ENCODE results near the gene ABCC10. TPM values are rescaled to one million over a fixed set of nuclear protein-coding genes. Genes with fewer than 3 reads are reported as not detected.
"Not testable (repeated sequence)": the region's sequence is repeated elsewhere in the genome, so short reads cannot be mapped to it uniquely, and the experiment has no call there.

Gene ABCC10
- total RNA-seq, 1 experiment from 2014 or later = 18.8 TPM

DNA sequence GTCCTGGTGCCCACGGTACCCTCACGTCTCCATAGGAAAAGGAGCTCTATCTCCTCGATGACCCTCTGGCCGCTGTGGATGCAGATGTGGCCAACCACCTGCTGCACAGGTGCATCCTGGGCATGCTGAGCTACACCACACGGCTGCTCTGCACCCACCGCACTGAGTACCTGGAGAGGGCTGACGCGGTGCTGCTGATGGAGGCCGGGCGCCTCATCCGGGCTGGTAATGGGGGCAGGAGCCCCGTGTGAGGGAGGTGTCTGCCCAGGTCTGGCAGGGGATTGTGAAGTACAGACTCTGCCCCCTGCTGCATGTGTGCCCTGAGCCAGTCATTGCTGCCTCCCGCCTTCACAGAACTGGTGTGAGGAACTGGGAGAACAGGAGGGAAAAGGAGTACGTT is 15.6 kb downstream of the ABCC10 start:
- no peak for DNase-seq (ENCODE audit: low spot score)

GRCh38 chr6:43444036-43444435 is 16.7 kb downstream of the ABCC10 start:
- DNase-seq (ENCODE audit: low spot score) = no peak

GRCh38 chr6:43444582-43444981 is 17.2 kb downstream of the ABCC10 start:
- no peak for DNase-seq (ENCODE audit: low spot score)

DNA sequence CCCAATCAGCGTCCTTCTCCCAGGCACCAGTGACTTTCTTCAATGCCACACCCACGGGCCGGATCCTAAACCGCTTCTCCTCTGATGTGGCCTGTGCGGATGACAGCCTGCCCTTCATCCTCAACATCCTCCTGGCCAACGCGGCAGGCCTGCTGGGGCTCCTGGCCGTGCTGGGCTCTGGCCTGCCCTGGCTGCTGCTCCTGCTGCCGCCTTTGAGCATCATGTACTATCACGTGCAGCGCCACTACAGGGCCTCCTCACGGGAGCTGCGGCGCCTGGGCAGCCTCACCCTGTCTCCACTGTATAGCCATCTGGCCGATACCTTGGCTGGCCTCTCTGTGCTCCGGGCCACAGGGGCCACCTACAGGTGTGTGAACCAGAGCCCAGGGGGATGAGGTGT is 18.2 kb downstream of the ABCC10 start:
- no peak for DNase-seq (ENCODE audit: low spot score)

DNA sequence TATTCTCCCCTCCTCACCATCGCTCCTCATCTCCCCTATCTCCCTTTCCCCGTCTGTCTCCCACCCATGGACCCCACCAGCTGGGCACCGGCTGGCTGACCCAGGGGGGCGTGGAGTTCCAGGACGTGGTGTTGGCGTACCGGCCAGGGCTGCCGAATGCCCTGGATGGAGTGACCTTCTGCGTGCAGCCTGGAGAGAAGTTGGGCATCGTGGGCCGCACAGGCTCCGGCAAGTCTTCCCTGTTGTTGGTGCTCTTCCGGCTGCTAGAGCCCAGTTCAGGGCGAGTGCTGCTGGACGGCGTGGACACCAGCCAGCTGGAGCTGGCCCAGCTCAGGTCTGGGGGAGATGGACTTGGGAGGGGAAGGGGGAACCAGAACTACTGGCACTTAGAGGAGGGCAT is 20.3 kb downstream of the ABCC10 start:
- no peak for DNase-seq (ENCODE audit: low spot score)

GRCh38 chr6:43448916-43449315 is 21.6 kb downstream of the ABCC10 start:
- no peak for DNase-seq (ENCODE audit: low spot score)

- DNase-seq (ENCODE audit: low spot score) = no peak
Measured at GRCh38 chr6:43450699-43451131, 23.4 kb downstream of the ABCC10 start.

GRCh38 chr6:43451348-43451747 is 24.0 kb downstream of the ABCC10 start:
- no peak for DNase-seq (ENCODE audit: low spot score)

DNA sequence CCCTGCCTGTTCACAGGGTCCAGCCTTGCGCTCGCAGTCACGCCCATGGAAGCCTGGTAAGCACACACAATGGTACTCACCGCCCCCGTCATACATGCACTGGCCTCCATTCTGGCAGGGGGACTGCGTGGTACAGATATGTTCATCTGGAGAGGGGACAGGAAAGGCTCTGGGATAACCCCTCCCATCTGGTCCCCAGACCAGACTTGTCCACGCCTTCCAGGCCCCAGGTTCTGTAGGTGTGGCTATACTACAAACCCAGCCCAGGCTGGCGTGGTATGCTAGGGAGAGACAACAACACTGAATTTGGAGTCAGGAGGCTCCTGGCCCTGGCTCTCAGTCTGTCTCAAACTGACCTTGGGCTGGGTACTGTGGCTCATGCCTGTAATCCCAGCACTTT is 24.6 kb downstream of the ABCC10 start:
- no peak for DNase-seq (ENCODE audit: low spot score)

- no peak for DNase-seq (ENCODE audit: low spot score)
Measured at GRCh38 chr6:43452896-43453295, 25.6 kb downstream of the ABCC10 start.

GRCh38 chr6:43453831-43454230 is 26.5 kb downstream of the ABCC10 start:
- DNase-seq (ENCODE audit: low spot score) = no peak

- peak; percentile 74 for DNase-seq (ENCODE audit: low spot score)
Measured at GRCh38 chr6:43454290-43454695, 27.0 kb downstream of the ABCC10 start.

DNA sequence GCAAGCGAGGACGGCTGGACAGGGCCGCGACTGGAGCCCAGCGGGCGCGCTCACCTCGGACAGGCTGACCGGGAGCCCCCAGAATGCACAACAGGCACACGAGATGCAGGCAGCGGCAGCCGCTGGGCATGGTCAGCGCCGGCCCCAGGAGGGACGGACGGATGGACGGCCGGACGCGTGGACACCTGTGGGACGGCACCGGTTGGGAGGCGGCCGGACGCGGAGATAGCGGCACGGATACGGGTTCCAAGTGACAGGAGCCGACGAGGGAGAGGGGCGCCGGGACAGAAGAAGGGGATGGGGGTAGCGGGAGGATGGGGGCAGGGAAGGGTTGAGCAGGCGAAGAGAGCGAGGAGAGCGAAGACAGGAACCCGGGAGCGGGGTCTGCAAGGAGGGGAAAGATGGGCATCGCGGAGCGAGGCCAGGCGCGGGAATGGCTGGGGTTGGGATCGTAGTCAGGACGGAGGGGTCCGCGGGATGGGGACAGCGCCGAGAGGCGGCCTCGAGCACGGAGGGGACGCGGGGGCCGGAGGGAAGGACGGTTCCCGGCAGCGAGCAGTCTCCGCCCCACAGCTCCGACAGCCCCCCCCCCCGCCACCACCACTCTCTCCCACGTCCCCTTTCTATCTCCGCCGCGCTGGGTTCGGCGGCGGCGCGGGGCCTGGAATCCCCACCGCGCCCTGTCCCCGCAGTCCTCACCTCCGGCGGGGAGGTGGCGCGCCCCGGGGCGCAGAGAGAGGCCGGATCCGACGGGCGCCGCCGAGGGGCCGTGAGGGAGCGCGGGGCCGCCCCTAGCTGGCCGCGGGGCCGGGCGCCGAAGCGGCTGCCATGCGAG is 27.6 kb downstream of the ABCC10 start:
- DNase-seq (ENCODE audit: low spot score) = no peak

DNA sequence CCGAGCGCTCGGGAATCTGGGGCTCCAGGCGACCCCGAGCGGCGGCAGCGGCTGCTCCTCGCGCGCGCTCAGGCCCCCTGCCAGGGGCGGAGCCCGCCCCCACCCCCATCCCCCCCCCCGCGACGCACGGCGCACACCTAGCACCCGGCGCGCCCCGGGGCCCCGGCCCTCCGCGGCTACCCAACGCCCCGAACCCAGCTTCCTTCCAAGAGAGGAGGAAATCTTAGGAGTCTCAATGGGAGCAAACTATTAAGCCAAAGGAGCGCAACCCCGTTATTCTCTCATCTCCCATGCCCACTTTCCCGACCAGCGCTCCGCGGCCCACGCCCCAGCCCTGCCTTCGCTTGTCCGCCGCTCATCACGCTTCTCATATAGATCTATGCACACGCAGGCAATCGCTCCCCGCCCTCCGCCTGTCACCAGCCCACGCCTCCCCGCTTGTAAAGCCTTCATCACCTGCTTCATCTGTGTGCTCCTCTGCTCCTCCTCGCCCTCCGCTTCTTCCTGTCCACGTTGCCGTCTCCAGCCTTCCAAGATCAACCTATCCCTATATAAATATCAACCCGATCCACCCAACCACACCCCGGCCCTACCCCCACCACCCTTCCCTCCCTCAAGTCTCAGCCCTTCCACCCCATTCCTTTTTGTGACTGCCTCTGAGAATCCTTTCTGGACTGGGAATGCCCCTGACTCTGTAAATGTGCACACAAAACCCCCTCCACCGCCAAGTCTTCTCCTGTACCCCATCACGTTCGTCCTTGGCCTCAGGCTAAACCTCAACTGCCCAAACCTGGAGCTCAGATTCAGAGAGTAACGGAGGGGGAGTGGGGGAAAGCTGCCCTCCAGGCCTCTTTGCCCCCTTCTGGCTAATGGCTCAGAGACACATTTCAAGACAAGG is 28.4 kb downstream of the ABCC10 start, which contains the start of gene DLK2:
Gene DLK2, minus strand, starts transcription at position 18 of the 898 bp plus-strand sequence. CDS start 723 bp downstream, outside the sequence.
- peak; percentile 10 for DNase-seq (ENCODE audit: low spot score)

DNA sequence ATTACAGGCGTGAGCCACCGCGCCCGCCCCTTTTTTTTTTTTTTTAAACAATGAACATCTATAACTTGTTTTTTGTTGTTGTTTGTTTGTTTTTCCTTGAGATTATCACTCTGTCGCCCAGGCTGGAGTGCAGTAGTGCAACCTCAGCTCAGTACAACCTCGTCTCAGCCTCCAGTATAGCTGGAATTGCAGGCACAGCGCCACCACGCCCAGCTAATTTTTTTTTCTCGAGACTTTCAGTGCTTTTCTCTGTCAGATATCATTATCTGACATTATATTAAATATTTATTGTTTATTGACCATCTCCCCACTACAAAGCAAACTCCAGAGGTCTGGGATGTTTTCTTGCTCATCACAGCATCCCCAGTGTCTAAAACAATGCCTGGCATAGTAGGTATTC is 30.3 kb downstream of the ABCC10 start:
- no peak for DNase-seq (ENCODE audit: low spot score)

GRCh38 chr6:43458154-43458553 is 30.8 kb downstream of the ABCC10 start:
- DNase-seq (ENCODE audit: low spot score) = not testable (repeated sequence)

DNA sequence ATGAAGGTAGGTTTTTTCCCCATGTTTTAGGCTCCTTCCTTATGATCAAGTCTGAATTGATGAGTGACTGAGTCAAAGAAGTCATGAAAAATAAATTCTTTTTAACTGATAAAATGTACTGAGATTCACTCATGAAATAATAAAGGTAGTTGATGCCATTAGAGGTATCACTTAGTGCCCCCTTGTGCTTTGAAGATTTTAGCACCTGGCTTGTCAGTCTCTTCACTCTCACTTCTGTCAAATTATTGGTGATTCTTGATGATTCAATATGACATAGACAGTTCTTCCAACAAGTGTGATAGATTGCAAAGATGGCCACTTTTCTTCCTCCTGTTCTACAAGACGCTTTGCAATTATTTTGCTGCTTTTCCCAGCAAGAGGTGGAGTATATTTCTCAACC is 32.2 kb downstream of the ABCC10 start:
- DNase-seq (ENCODE audit: low spot score) = no peak

- DNase-seq (ENCODE audit: low spot score) = no peak
Measured at GRCh38 chr6:43460032-43460431, 32.7 kb downstream of the ABCC10 start.

DNA sequence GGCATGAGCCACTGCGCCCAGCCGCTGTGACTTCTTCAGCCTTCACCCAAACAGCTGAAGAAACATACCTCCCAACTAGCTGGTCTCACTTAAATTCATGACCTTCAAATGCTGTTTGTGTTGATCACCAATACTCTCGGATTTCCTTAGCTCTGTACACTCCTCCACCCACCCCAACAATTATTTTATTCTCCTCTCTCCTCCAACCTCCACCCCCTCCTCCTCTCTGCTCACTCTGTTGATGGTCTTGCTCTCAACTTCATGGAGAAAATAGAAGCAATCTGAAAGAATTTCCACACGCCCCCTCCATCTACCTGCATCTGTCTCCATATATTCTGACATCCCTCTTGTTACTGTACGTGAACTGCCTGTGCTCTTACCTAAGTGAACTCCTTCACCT is 34.6 kb downstream of the ABCC10 start:
- no peak for DNase-seq (ENCODE audit: low spot score)

- no peak for DNase-seq (ENCODE audit: low spot score)
Measured at GRCh38 chr6:43464337-43464736, 37.0 kb downstream of the ABCC10 start.

- DNase-seq (ENCODE audit: low spot score) = no peak
Measured at GRCh38 chr6:43465948-43466347, 38.6 kb downstream of the ABCC10 start.

DNA sequence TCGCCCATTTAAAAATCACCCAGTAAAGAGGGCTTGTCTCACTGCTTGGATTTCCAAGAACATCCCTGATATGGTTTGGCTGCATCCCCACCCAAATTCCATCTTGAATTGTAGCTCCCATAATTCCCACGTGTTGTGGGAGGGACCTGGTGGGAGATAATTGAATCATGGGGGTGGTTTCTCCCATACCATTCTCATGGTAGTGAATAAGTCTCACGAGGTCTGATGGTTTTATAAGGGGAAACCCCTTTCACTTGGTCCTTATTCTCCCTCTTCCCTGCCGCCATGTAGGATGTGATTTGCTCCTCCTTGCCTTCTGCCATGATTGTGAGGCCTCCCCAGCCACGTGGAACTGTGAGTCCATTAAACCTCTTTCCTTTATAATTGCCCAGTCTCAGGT is 39.9 kb downstream of the ABCC10 start:
- DNase-seq (ENCODE audit: low spot score) = not testable (repeated sequence)
